Tracheal epithelial cell (primary cell): Measurements from ENCODE around the gene HNRNPUL2. TPM values are rescaled to one million over a fixed set of nuclear protein-coding genes. Genes with fewer than 3 reads are reported as not detected.

Experiments
- total RNA-seq: library from RNA; depleted of rRNA; stranded (reverse); fragments of >200 nt; gene quantifications from 2 replicates; pipeline ENCODE4 v1.2.1, GENCODE V29; 2014

Gene HNRNPUL2
- total RNA-seq = 6.0 and 7.2 TPM in 2 replicates

GRCh38 chr11:62727165-62727871 lies at the start of gene HNRNPUL2:
Gene HNRNPUL2 (minus strand): TSS chr11:62727457. CDS start chr11:62727156, 301 bp downstream.

GRCh38 chr11:62771144-62772021 lies 44.1 kb upstream of the HNRNPUL2 start, which contains the start of gene TAF6L:
Gene TAF6L (plus strand): TSS chr11:62771396. CDS start chr11:62775784, 4,388 bp downstream.

GRCh38 chr11:62753736-62754603 lies 26.7 kb upstream of the HNRNPUL2 start, which contains the start of gene ZBTB3:
Gene ZBTB3 (minus strand): TSS chr11:62754160. CDS start chr11:62753664, 496 bp downstream.

GRCh38 chr11:62728171-62728988 lies 1.1 kb upstream of the HNRNPUL2 start, which contains the start of gene TTC9C:
Gene TTC9C (plus strand): TSS chr11:62728486. CDS start chr11:62728849, 363 bp downstream.

GRCh38 chr11:62707277-62707861 lies 19.9 kb downstream of the HNRNPUL2 start, which contains the start of the genes BSCL2 and GNG3:
Gene BSCL2 (minus strand): TSS chr11:62707424. CDS start chr11:62707195, 229 bp downstream.
Gene GNG3 (plus strand): TSS chr11:62707676. CDS start chr11:62708296, 620 bp downstream.

GRCh38 chr11:62689421-62690183 lies 37.7 kb downstream of the HNRNPUL2 start, which contains the start of gene LRRN4CL:
Gene LRRN4CL (minus strand): TSS chr11:62689530. CDS start chr11:62688508, 1,022 bp downstream.

GRCh38 chr11:62678770-62679696 lies 48.2 kb downstream of the HNRNPUL2 start, which contains the start of gene UBXN1:
Gene UBXN1 (minus strand): TSS chr11:62679073. CDS start chr11:62678923, 150 bp downstream.

GRCh38 chr11:62671608-62672389 lies 55.5 kb downstream of the HNRNPUL2 start, which contains the start of the genes LBHD1 and UQCC3:
Gene LBHD1 (minus strand): TSS chr11:62672267. CDS start chr11:62670031, 2,236 bp downstream.
Gene UQCC3 (plus strand): TSS chr11:62671673. CDS start chr11:62671746, 73 bp downstream.

GRCh38 chr11:62665075-62665598 lies 62.1 kb downstream of the HNRNPUL2 start, which contains the start of the genes C11orf98 and CSKMT:
Gene C11orf98 (minus strand): TSS chr11:62665210. CDS start chr11:62665169, 41 bp downstream.
Gene CSKMT (plus strand): TSS chr11:62665312. CDS start chr11:62665880, 568 bp downstream.

Other genes starting within 250 kb of the HNRNPUL2 start
- 448 and 668 TPM in 2 replicates for gene AHNAK, start 180.7 kb downstream of the HNRNPUL2 start, total RNA-seq
- 1,841 and 2,603 TPM in 2 replicates for gene EEF1G, start 153.6 kb downstream of the HNRNPUL2 start, total RNA-seq
- 7.0 and 9.0 TPM in 2 replicates for gene TUT1, start 135.9 kb downstream of the HNRNPUL2 start, total RNA-seq
- gene MTA2, start 125.6 kb downstream of the HNRNPUL2 start, total RNA-seq = 141 and 164 TPM in 2 replicates
- gene EML3, start 114.7 kb downstream of the HNRNPUL2 start, total RNA-seq = 12.1 and 17.8 TPM in 2 replicates
- gene ROM1, start 114.2 kb downstream of the HNRNPUL2 start, total RNA-seq = 1.4 and 3.0 TPM in 2 replicates
- gene B3GAT3, start 105.5 kb downstream of the HNRNPUL2 start, total RNA-seq = 45.1 and 50.5 TPM in 2 replicates
- gene GANAB, start 80.8 kb downstream of the HNRNPUL2 start, total RNA-seq = 132 and 144 TPM in 2 replicates
- 25.8 and 30.5 TPM in 2 replicates for gene INTS5, start 74.2 kb downstream of the HNRNPUL2 start, total RNA-seq
- gene C11orf98, start 62.2 kb downstream of the HNRNPUL2 start, total RNA-seq = 23.9 and 32.8 TPM in 2 replicates
- gene CSKMT, start 62.1 kb downstream of the HNRNPUL2 start, total RNA-seq = 4.3 and 26.0 TPM in 2 replicates
- 11.6 and 20.2 TPM in 2 replicates for gene UQCC3, start 55.8 kb downstream of the HNRNPUL2 start, total RNA-seq
- 0.85 and 0.96 TPM in 2 replicates for gene LBHD1, start 55.2 kb downstream of the HNRNPUL2 start, total RNA-seq
- 172 and 236 TPM in 2 replicates for gene UBXN1, start 48.4 kb downstream of the HNRNPUL2 start, total RNA-seq
- gene LRRN4CL, start 37.9 kb downstream of the HNRNPUL2 start, total RNA-seq = under 0.01 and 0.21 TPM in 2 replicates
- gene BSCL2, start 20.0 kb downstream of the HNRNPUL2 start, total RNA-seq = 27.0 and 61.6 TPM in 2 replicates
- not detected in 2 replicates for gene GNG3, start 19.8 kb downstream of the HNRNPUL2 start, total RNA-seq
- gene TTC9C, start 1.0 kb upstream of the HNRNPUL2 start, total RNA-seq = 19.5 and 36.2 TPM in 2 replicates
- gene ZBTB3, start 26.7 kb upstream of the HNRNPUL2 start, total RNA-seq = 9.9 and 11.5 TPM in 2 replicates
- 71.8 and 86.8 TPM in 2 replicates for gene POLR2G, start 34.1 kb upstream of the HNRNPUL2 start, total RNA-seq
- 13.3 and 21.1 TPM in 2 replicates for gene TAF6L, start 43.9 kb upstream of the HNRNPUL2 start, total RNA-seq
- 39.3 and 46.3 TPM in 2 replicates for gene TMEM179B, start 59.9 kb upstream of the HNRNPUL2 start, total RNA-seq
- 25.8 and 29.6 TPM in 2 replicates for gene TMEM223, start 64.5 kb upstream of the HNRNPUL2 start, total RNA-seq
- gene NXF1, start 78.0 kb upstream of the HNRNPUL2 start, total RNA-seq = 8.5 and 11.8 TPM in 2 replicates
- gene STX5, start 104.6 kb upstream of the HNRNPUL2 start, total RNA-seq = 24.9 and 27.2 TPM in 2 replicates
- gene TEX54, start 105.4 kb upstream of the HNRNPUL2 start, total RNA-seq = not detected in 2 replicates
- 85.3 and 91.8 TPM in 2 replicates for gene WDR74, start 112.1 kb upstream of the HNRNPUL2 start, total RNA-seq
- gene SLC3A2, start 153.4 kb upstream of the HNRNPUL2 start, total RNA-seq = 423 and 762 TPM in 2 replicates
- not detected in 2 replicates for gene CHRM1, start 193.9 kb upstream of the HNRNPUL2 start, total RNA-seq